Measurements from ENCODE around the gene NOS1. TPM values are rescaled to one million over a fixed set of nuclear protein-coding genes. Genes with fewer than 3 reads are reported as not detected.

Gene NOS1
- total RNA-seq, 1 donor from 2014 or later: 0.07 TPM

GRCh38 chr12:117333331-117333881, 28.0 kb downstream of the NOS1 start:
- H3K4me3 Mint-ChIP-seq: no peak overlapping the region
- TF ChIP-seq CTCF (conservative IDR thresholded peaks at IDR 0.05): no peak
- DNase-seq (ENCODE audit: low read depth, low spot score): no peak
- no peaks in the 10 kb centered on the region for H3K9me3 Mint-ChIP-seq
- H3K36me3 Mint-ChIP-seq (ENCODE audit: low read depth): no peaks in the 10 kb centered on the region
- no peaks in the 10 kb centered on the region for H3K4me1 Mint-ChIP-seq
- H3K27ac Mint-ChIP-seq (ENCODE audit: unreplicated experiment): peak overlapping the region; percentile 86
- peaks cover 47% of the 10 kb centered on the region for H3K27me3 Mint-ChIP-seq (ENCODE audit: low read depth)

DNA sequence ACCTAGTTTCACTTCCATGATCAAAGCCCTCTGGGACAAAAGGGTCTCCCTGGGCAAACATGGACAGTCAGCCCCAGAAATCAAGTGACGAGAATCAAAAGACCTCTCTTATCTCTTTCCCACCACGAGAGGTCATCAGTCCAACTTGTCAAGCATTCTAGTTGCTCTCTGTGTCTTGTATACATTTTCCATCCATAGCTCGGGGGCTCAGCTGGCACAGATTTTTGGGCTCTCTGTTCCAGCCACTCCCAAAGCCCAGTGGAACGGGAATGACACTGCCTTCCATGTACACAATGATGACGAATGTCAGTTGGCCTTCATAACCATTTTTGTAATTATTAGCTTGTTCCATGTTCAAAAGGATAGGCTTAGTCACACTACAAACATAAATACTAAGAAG, 29.7 kb downstream of the NOS1 start:
- Mint-ChIP-seq H3K9me3 (no peaks in the 10 kb centered on the region), H3K4me3 (no peak overlapping the region), H3K27me3 (ENCODE audit: low read depth) (peaks cover 50% of the 10 kb centered on the region), H3K36me3 (ENCODE audit: low read depth) (no peaks in the 10 kb centered on the region), H3K27ac (ENCODE audit: unreplicated experiment) (no peak overlapping the region), H3K4me1 (no peaks in the 10 kb centered on the region)
- no peak for DNase-seq (ENCODE audit: low read depth, low spot score)
- TF ChIP-seq CTCF (conservative IDR thresholded peaks at IDR 0.05): no peak

- H3K36me3 Mint-ChIP-seq (ENCODE audit: low read depth): no peaks in the 10 kb centered on the region
- H3K4me1 Mint-ChIP-seq: no peaks in the 10 kb centered on the region
- no peaks in the 10 kb centered on the region for H3K9me3 Mint-ChIP-seq
- no peak for DNase-seq (ENCODE audit: low read depth, low spot score)
- peaks cover 50% of the 10 kb centered on the region for H3K27me3 Mint-ChIP-seq (ENCODE audit: low read depth)
- H3K27ac Mint-ChIP-seq (ENCODE audit: unreplicated experiment): peak overlapping the region; percentile 78
- no peak for TF ChIP-seq CTCF (conservative IDR thresholded peaks at IDR 0.05)
- H3K4me3 Mint-ChIP-seq: no peak overlapping the region
Measured at GRCh38 chr12:117330441-117331113, 30.8 kb downstream of the NOS1 start.

GRCh38 chr12:117329756-117330155, 31.7 kb downstream of the NOS1 start:
- Mint-ChIP-seq H3K4me3 (no peak overlapping the region), H3K27me3 (ENCODE audit: low read depth) (peaks cover 54% of the 10 kb centered on the region), H3K9me3 (no peaks in the 10 kb centered on the region), H3K4me1 (no peaks in the 10 kb centered on the region), H3K27ac (ENCODE audit: unreplicated experiment) (no peak overlapping the region), H3K36me3 (ENCODE audit: low read depth) (no peaks in the 10 kb centered on the region)
- no peak for TF ChIP-seq CTCF (conservative IDR thresholded peaks at IDR 0.05)
- DNase-seq (ENCODE audit: low read depth, low spot score): no peak

DNA sequence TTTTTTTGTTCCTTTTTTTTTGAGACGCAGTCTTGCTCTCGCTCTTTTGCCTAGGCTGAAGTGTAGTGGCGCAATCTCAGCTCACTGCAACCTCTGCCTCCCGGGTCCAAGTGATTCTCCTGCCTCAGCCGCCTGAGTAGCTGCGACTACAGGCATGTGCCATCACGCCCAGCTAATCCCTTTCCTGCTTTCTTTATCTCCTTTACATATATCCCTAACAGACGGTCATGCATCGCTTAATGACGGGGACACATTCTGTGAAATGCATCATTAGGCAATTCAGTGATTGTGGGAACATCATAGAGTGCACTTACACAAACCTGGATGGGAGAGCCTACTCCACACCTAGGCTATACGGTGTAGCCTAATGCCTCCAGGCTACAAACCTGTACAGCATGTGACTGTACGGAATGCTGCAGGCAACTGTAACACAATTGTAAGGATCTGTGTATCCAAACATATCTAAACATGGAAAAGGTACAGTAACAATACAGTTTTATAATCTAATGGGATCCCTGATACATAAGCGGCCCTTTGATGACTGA, 32.8 kb downstream of the NOS1 start:
- Mint-ChIP-seq H3K9me3 (no peaks in the 10 kb centered on the region), H3K4me1 (no peaks in the 10 kb centered on the region), H3K27me3 (ENCODE audit: low read depth) (peaks cover 45% of the 10 kb centered on the region), H3K4me3 (no peak overlapping the region), H3K27ac (ENCODE audit: unreplicated experiment) (no peak overlapping the region), H3K36me3 (ENCODE audit: low read depth) (no peaks in the 10 kb centered on the region)
- DNase-seq (ENCODE audit: low read depth, low spot score): no peak
- no peak for TF ChIP-seq CTCF (conservative IDR thresholded peaks at IDR 0.05)
